Measurements from ENCODE around the gene XYLT1.

Gene XYLT1

GRCh38 chr16:17366299-17366961, 104.3 kb downstream of the XYLT1 start:
- intact Hi-C loops (cut with DNase I; ENCODE audit: low total_unique reads): loop anchor here (1.0 kb wide), 1 partner anchor 17 kb away; no protein-coding TSS in a partner anchor
- Histone ChIP-seq H3K9me3 (no peaks in the 10 kb centered on the region), H3K27me3 (no peaks in the 10 kb centered on the region), H3K27ac (no peak overlapping the region), H3K4me1 (peaks cover 0 to 66% (median 39%) of the 10 kb centered on the region in 4 donors), H3K4me3 (no peak overlapping the region), H3K36me3 (no peaks in the 10 kb centered on the region)
- no peak for DNase-seq
- TF ChIP-seq CTCF (IDR thresholded peaks at IDR 0.05): no peak

GRCh38 chr16:17365591-17366298, 105.0 kb downstream of the XYLT1 start:
- Histone ChIP-seq H3K27ac (no peak overlapping the region), H3K9me3 (no peaks in the 10 kb centered on the region), H3K27me3 (no peaks in the 10 kb centered on the region), H3K36me3 (no peaks in the 10 kb centered on the region), H3K4me1 (peaks cover 0 to 59% (median 37%) of the 10 kb centered on the region in 4 donors), H3K4me3 (no peak overlapping the region)
- intact Hi-C loops (cut with DNase I; ENCODE audit: low total_unique reads): loop anchor here (1.0 kb wide), 1 partner anchor 16 kb away; no protein-coding TSS in a partner anchor
- TF ChIP-seq CTCF (IDR thresholded peaks at IDR 0.05): no peak
- no peak for DNase-seq

GRCh38 chr16:17365211-17365541, 105.6 kb downstream of the XYLT1 start:
- no peaks in the 10 kb centered on the region for H3K9me3 ChIP-seq

GRCh38 chr16:17364319-17365210, 106.2 kb downstream of the XYLT1 start:
- peak overlapping the region in 1 of 2 donors; percentile 16 for H3K27ac ChIP-seq
- no peak for DNase-seq

More at GRCh38 chr16:17365211-17365541, 105.6 kb downstream of the XYLT1 start:
- no peak overlapping the region for H3K27ac ChIP-seq
- H3K4me1 ChIP-seq: peaks cover 0 to 54% (median 35%) of the 10 kb centered on the region in 4 donors
- intact Hi-C loops (cut with DNase I; ENCODE audit: low total_unique reads): no loop called here
- H3K36me3 ChIP-seq: no peaks in the 10 kb centered on the region
- no peaks in the 10 kb centered on the region for H3K27me3 ChIP-seq
- no peak overlapping the region for H3K4me3 ChIP-seq
- DNase-seq: no peak
- TF ChIP-seq CTCF (IDR thresholded peaks at IDR 0.05): no peak

More at GRCh38 chr16:17364319-17365210, 106.2 kb downstream of the XYLT1 start:
- intact Hi-C loops (cut with DNase I; ENCODE audit: low total_unique reads): no loop called here
- Histone ChIP-seq H3K9me3 (no peaks in the 10 kb centered on the region), H3K4me3 (no peak overlapping the region), H3K36me3 (no peaks in the 10 kb centered on the region), H3K27me3 (no peaks in the 10 kb centered on the region), H3K4me1 (peaks cover 0 to 54% (median 34%) of the 10 kb centered on the region in 4 donors)
- no peak for TF ChIP-seq CTCF (IDR thresholded peaks at IDR 0.05)

Measured in tibial artery (tissue), 4 donors.